Activated CD8-positive, alpha-beta memory T cell treated with anti-CD3 and anti-CD28 coated beads, Interleukin-2, amount 10 ng/mL, durations not matched to agents 7 days and 5 days (primary cell): ENCODE results near the gene PIN4. TPM values are rescaled to one million over a fixed set of nuclear protein-coding genes. Genes with fewer than 3 reads are reported as not detected.
"Not testable (repeated sequence)": the region's sequence is repeated elsewhere in the genome, so short reads cannot be mapped to it uniquely, and the experiment has no call there.

Experiments used
- ATAC-seq: fragments of 150-1000 bp; cut with Tn5 transposase; one replicate; pipeline ENCODE4 v1.10.0; 2021; ENCODE audit warnings: moderate library complexity
- CTCF ChIA-PET: fragments of 350-600 bp; sonication (Branson Sonifier 250); formaldehyde crosslinking; loops from one replicate; lab custom pipeline; 2021; ENCODE audit warnings: antibody characterized with exemption; lab: Charles Lee
- DNase-seq: peaks from one replicate; pipeline ENCODE4 v3.0.0-alpha.2; 2020
- H3K27ac Mint-ChIP-seq: one replicate; pipeline ENCODE4 v1.8.0; 2021; ENCODE audit warnings: mild to moderate bottlenecking, mixed read lengths
- H3K27me3 Mint-ChIP-seq: one replicate; pipeline ENCODE4 v1.8.0; 2021; ENCODE audit warnings: mixed read lengths
- H3K36me3 Mint-ChIP-seq: one replicate; pipeline ENCODE4 v1.8.0; 2021; ENCODE audit warnings: mild to moderate bottlenecking, mixed read lengths
- H3K4me1 Mint-ChIP-seq: one replicate; pipeline ENCODE4 v1.8.0; 2021; ENCODE audit warnings: mixed read lengths
- H3K4me3 Mint-ChIP-seq: one replicate; pipeline ENCODE4 v1.8.0; 2021; ENCODE audit warnings: mild to moderate bottlenecking, moderate library complexity, mixed read lengths
- H3K9me3 Mint-ChIP-seq: one replicate; pipeline ENCODE4 v1.8.0; 2022; ENCODE audit warnings: low read depth, mixed read lengths
- total RNA-seq, 2 experiments: library from RNA; stranded (reverse); gene quantifications; one replicate each; pipeline ENCODE4 v1.2.3, GENCODE V29; 2021

Gene PIN4
- total RNA-seq, 2 experiments from 2014 or later = 8.4 to 11.0 TPM

GRCh38 chrX:72216973-72217372 is 35.4 kb downstream of the PIN4 start:
- H3K4me1 Mint-ChIP-seq = no peaks in the 10 kb centered on the region
- ATAC-seq = no peak

DNA sequence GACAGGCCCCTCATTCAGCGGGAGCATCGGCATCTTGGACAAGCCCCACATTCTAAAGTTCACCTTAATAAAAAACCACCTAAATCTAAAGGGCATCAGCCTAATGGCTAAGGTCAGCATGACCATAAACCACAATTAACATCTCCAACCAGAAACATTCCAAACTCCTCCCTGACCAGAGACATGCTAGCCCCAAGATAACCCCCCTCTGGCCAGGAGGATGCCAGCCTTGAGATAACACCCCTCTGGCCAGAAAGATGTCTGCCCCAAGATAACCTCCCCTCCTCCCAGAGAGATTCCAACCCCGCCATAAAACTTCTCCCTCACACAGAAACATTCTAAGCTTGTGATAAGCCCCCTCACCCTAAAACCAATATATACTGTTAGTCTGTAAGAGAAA is 38.8 kb downstream of the PIN4 start:
- H3K27me3 Mint-ChIP-seq, ATAC-seq, DNase-seq, H3K4me3 Mint-ChIP-seq, H3K9me3 Mint-ChIP-seq, CTCF ChIA-PET, H3K27ac Mint-ChIP-seq, H3K4me1 Mint-ChIP-seq: not testable (repeated sequence)
- H3K36me3 Mint-ChIP-seq = peaks cover 18% of the 10 kb centered on the region

More at GRCh38 chrX:72216973-72217372, 35.4 kb downstream of the PIN4 start:
- Mint-ChIP-seq H3K4me3 (no peak overlapping the region), H3K27me3 (no peaks in the 10 kb centered on the region), H3K36me3 (peaks cover 10% of the 10 kb centered on the region), H3K9me3 (no peaks in the 10 kb centered on the region), H3K27ac (no peak overlapping the region)
- no peak for DNase-seq
- CTCF ChIA-PET = no interaction called here

- Mint-ChIP-seq H3K9me3 (no peaks in the 10 kb centered on the region), H3K27ac (no peak overlapping the region), H3K36me3 (peaks cover 28% of the 10 kb centered on the region), H3K4me1 (no peaks in the 10 kb centered on the region), H3K27me3 (no peaks in the 10 kb centered on the region), H3K4me3 (no peak overlapping the region)
- DNase-seq (no peak), ATAC-seq (no peak)
- CTCF ChIA-PET = no interaction called here
Observed at GRCh38 chrX:72230290-72230689, 48.7 kb downstream of the PIN4 start.

DNA sequence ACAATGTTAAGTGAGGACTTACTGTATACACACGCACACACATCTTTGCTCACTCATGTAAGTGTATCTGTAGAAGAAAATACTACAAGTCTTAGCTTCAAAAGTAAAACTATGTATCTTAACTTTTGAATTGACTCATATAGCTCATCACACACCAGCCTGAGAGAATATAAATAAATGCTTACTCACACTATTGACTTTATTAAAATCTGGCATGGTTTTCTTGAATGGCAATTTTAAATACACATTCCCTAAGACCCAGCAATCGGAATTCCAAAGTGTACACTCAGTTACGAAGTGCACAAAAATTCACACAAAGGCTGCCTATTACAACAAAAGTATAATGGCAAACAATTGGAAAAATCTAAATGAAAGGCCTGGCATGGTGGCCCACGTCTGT is 55.3 kb downstream of the PIN4 start:
- Mint-ChIP-seq H3K27me3 (no peaks in the 10 kb centered on the region), H3K9me3 (no peaks in the 10 kb centered on the region), H3K4me3 (peak overlapping the region; percentile 9), H3K4me1 (peaks cover 20% of the 10 kb centered on the region), H3K36me3 (peaks cover 13% of the 10 kb centered on the region), H3K27ac (no peak overlapping the region)
- CTCF ChIA-PET = no interaction called here
- DNase-seq (no peak), ATAC-seq (no peak)

GRCh38 chrX:72238183-72238582 is 56.6 kb downstream of the PIN4 start:
- no peak for DNase-seq
- CTCF ChIA-PET = interaction anchor here (1.1 to 1.2 kb wide), 3 partner anchors 39 to 220 kb away, joined by 4 to 8 read pairs (median 4); partner anchors contain the start of gene RPS4X
- no peaks in the 10 kb centered on the region for H3K27me3 Mint-ChIP-seq
- no peaks in the 10 kb centered on the region for H3K9me3 Mint-ChIP-seq
- H3K4me1 Mint-ChIP-seq = peaks cover 20% of the 10 kb centered on the region
- peaks cover 13% of the 10 kb centered on the region for H3K36me3 Mint-ChIP-seq
- peak overlapping the region; percentile 82 for H3K4me3 Mint-ChIP-seq
- peak overlapping the region; percentile 78 for H3K27ac Mint-ChIP-seq
- no peak for ATAC-seq

DNA sequence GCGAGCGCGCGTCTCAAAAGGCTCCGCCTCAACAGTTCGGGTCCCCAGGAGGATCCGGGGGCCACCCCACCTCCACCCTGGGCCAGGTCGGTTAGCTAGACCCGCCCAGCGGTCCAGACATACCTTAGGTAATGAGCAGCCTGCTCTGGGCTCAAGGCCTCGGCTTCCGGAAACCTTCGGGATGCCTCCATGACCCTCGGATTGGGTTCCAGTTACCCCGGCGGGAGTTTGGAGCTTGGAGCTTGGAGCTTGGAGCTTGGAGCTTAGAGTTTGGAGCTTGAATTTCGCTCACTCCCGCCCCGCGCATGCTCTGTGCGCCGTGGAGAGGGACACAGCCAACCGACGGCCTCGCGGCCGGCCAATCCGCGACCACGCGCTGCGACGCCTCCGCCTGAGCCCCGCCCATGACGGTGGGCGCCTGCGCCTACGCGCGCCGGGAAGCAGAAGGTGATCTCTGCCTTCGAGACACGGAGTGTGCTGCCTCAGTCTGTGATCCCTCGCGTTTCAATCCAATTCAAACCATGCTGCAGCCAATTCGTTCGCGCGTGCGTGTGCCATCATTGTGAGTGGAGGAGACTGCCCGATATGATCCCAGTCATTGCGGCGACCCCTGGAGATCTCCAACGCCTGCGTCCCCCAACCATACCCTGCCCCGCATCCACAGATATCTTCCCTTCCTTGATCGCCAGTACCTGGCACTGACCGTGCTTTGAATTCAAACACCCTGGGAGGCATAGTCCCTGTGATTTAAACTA is 57.3 kb downstream of the PIN4 start, which contains the start of gene ERCC6L:
TSS of gene ERCC6L (minus strand) at position 307 of the 755 bp plus-strand sequence. CDS start at position 191, 116 bp downstream.
- peaks cover 23% of the 10 kb centered on the region for H3K4me1 Mint-ChIP-seq
- DNase-seq = peak; percentile 91
- peak within 1 kb of the TSS; percentile 78 for H3K27ac Mint-ChIP-seq
- H3K27me3 Mint-ChIP-seq = no peaks in the 10 kb centered on the region
- CTCF ChIA-PET = interaction anchor here (1.1 to 1.2 kb wide), 3 partner anchors 38 to 221 kb away, joined by 4 to 8 read pairs (median 4); partner anchors contain the start of gene RPS4X
- H3K9me3 Mint-ChIP-seq = no peaks in the 10 kb centered on the region
- peak within 1 kb of the TSS; percentile 82 for H3K4me3 Mint-ChIP-seq
- peak; percentile 98 for ATAC-seq
- H3K36me3 Mint-ChIP-seq = peaks cover 13% of the 10 kb centered on the region

DNA sequence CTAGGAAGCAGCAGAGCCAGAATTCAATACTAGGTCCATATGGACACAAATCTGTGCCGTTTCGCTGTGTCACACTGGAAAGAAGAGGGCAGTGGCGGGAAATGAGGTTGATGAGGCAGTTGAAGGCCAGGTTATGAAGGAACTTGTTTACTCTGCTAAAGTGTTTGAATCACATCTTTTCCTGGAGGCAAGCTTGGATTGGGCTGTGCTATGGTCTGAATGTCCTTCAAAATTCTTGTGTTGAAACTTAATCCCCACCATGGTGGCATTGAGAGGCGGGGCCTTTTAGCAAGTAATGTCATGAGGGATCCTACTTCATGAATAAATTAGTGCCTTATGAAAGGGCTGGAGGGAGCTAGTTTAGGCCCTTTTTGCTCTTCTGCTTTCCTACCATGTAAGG is 59.4 kb downstream of the PIN4 start:
- H3K27ac Mint-ChIP-seq = no peak overlapping the region
- ATAC-seq = no peak
- H3K4me3 Mint-ChIP-seq = no peak overlapping the region
- no peak for DNase-seq
- peaks cover 19% of the 10 kb centered on the region for H3K4me1 Mint-ChIP-seq
- CTCF ChIA-PET = no interaction called here
- peaks cover 4% of the 10 kb centered on the region for H3K36me3 Mint-ChIP-seq
- no peaks in the 10 kb centered on the region for H3K9me3 Mint-ChIP-seq
- no peaks in the 10 kb centered on the region for H3K27me3 Mint-ChIP-seq

- H3K36me3 Mint-ChIP-seq = no peaks in the 10 kb centered on the region
- peaks cover 7% of the 10 kb centered on the region for H3K4me1 Mint-ChIP-seq
- CTCF ChIA-PET = interaction anchor here (4.3 kb wide), 1 partner anchor 33 kb away, joined by 19 read pairs; the partner anchor contains the start of gene RPS4X
- H3K4me3 Mint-ChIP-seq = no peak overlapping the region
- H3K9me3 Mint-ChIP-seq = no peaks in the 10 kb centered on the region
- ATAC-seq (no peak), DNase-seq (no peak)
- no peak overlapping the region for H3K27ac Mint-ChIP-seq
- H3K27me3 Mint-ChIP-seq = no peaks in the 10 kb centered on the region
Observed at GRCh38 chrX:72243472-72243871, 61.9 kb downstream of the PIN4 start.

GRCh38 chrX:72245461-72246089 is 64.0 kb downstream of the PIN4 start:
- Mint-ChIP-seq H3K27me3 (no peaks in the 10 kb centered on the region), H3K4me1 (peaks cover 3% of the 10 kb centered on the region), H3K9me3 (no peaks in the 10 kb centered on the region), H3K36me3 (no peaks in the 10 kb centered on the region), H3K27ac (no peak overlapping the region), H3K4me3 (no peak overlapping the region)
- CTCF ChIA-PET = interaction anchor here (0.7 to 4.3 kb wide), 11 partner anchors 9 to 1337 kb away, joined by 3 to 19 read pairs (median 4); partner anchors contain the start of genes PHKA1 and RPS4X
- ATAC-seq (no peak), DNase-seq (peak; percentile 45)

DNA sequence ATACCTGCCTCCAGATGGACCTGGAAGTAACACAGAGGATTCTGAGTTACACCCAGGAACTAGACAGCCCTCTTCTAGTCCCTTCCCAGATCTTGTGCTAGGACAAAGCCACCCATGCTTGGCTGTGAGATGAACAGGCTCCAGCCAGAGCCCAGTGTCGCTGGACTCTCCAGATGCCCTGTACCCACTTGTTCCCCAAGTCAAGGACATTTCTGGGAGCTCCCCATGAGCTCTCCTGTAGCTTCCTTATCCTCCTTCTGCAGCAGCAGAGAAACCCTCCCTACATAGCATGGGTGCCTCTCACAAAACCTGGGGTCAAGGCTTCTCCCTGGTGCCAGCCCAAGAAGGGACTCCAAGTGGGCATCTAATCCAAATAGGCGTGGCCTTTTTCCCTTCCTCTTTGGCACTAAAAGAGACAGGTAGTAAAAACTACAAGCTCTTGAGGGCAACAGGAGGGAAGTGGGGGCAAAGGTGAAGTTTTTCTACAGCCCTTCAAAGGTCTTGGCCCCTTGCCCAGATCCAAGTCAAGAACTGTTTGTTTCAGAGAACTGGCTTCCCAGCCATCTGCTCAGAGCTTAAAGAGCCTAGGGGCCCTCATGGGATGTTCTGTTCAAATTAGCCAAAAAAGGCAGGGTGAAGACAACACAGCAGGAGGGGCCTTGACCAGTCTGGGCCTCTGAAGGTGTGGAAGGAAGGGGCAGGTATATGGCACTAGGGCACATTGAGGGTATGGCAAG is 65.8 kb downstream of the PIN4 start:
- no peak for ATAC-seq
- Mint-ChIP-seq H3K4me1 (peaks cover 3% of the 10 kb centered on the region), H3K9me3 (no peaks in the 10 kb centered on the region), H3K36me3 (no peaks in the 10 kb centered on the region), H3K4me3 (no peak overlapping the region), H3K27ac (no peak overlapping the region), H3K27me3 (no peaks in the 10 kb centered on the region)
- DNase-seq = no peak
- CTCF ChIA-PET = no interaction called here

Other genes starting within 250 kb of the PIN4 start
- under 1 TPM; 0.14 to 0.20 TPM for gene RTL5, start 49.8 kb upstream of the PIN4 start, total RNA-seq
- 10 to 100 TPM; 13.4 to 14.1 TPM for gene ERCC6L, start 57.3 kb downstream of the PIN4 start, total RNA-seq
- gene RPS4X, start 95.5 kb downstream of the PIN4 start, total RNA-seq = 100 to 1,000 TPM; 752 to 908 TPM
- not detected for gene CITED1, start 124.2 kb downstream of the PIN4 start, total RNA-seq